Thyroid gland (tissue), 4 donors: ENCODE data around the gene PCP2.

Source experiments
- CTCF ChIP-seq, 6 experiments: fragments of 200-600 bp in 3 of 6; fragments of 450-650 bp in 3 of 6; sonication (generic) in 3 of 6; IDR thresholded peaks; one replicate each; pipeline ENCODE4 v1.5.1; 2016 to 2019; ENCODE audit warnings: antibody characterized with exemption in 6 of 6, mild to moderate bottlenecking in 2 of 6, inconsistent platforms in 1 of 6, moderate library complexity in 1 of 6
- POLR2A ChIP-seq, 2 donors: fragments of 450-650 bp; IDR thresholded peaks; one replicate each; pipeline ENCODE4 v1.6.1; 2017; ENCODE audit warnings: antibody characterized with exemption in 2 of 2, mild to moderate bottlenecking in 2 of 2, moderate library complexity in 1 of 2

GRCh38 chr19:7658219-7658686 lies 24.7 kb upstream of the PCP2 start:
- TF ChIP-seq CTCF (IDR thresholded peaks at IDR 0.05) (no peak), POLR2A (IDR thresholded peaks at IDR 0.05) (no peak)
